ENCODE measurements around the gene SOD2.

SOD2 gene

DNA sequence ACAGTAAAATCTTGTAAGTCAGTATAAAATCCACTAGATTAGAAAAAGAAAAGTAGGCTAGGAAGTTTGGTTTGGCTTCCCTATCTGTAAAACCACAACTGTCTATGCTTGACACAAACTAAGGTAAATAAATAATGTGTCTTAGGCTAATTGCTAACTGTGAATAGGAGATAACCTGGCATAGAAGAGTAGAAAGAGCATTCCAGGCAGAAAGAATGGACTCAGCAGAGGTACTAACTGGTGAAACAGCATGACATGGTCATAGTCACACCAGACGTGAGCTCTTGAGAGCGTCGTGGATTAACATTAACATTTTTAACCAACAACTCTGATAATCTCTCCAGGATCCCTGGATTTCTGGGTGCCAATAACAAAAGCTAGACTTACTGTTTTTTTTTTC, 25.6 kb upstream of the SOD2 start:
- CTCF ChIA-PET: interaction anchor here (0.6 to 2.7 kb wide), 9 partner anchors 7 to 456 kb away, joined by 3 to 11 read pairs (median 4); no protein-coding TSS in a partner anchor
- Histone ChIP-seq H3K27ac (ENCODE audit: extremely low read depth, low read depth, low read length) (no peak overlapping the region), H3K4me3 (ENCODE audit: low read depth, low read length) (no peak overlapping the region), H3K4me1 (ENCODE audit: control insufficient read depth, insufficient read depth, low read length) (no peaks in the 10 kb centered on the region), H3K9me3 (ENCODE audit: control insufficient read depth, insufficient read depth, low read depth, low read length) (no peaks in the 10 kb centered on the region), H3K36me3 (ENCODE audit: control insufficient read depth in 2 of 2, insufficient read depth in 1 of 2, low read length in 2 of 2) (peaks cover under 1 to 11% of the 10 kb centered on the region in 2 experiments; a peak in 2 of 3 replicates)
- TF ChIP-seq OSR2 (tag by site-specific recombination; IDR thresholded peaks at IDR 0.05) (no peak), ZNF335 (tag by site-specific recombination; conservative IDR thresholded peaks at IDR 0.05) (0 out of 2 replicates have a peak, but pooled peaks have one; percentile 16), HOXA7 (CRISPR knock-in tag; IDR thresholded peaks at IDR 0.05; ENCODE audit: borderline replicate concordance) (no peak), FEZF1 (tag by site-specific recombination; IDR thresholded peaks at IDR 0.05) (peak; percentile 14; the same call in 1 of the 2 replicates)
- TF ChIP-seq, protein P1, sequence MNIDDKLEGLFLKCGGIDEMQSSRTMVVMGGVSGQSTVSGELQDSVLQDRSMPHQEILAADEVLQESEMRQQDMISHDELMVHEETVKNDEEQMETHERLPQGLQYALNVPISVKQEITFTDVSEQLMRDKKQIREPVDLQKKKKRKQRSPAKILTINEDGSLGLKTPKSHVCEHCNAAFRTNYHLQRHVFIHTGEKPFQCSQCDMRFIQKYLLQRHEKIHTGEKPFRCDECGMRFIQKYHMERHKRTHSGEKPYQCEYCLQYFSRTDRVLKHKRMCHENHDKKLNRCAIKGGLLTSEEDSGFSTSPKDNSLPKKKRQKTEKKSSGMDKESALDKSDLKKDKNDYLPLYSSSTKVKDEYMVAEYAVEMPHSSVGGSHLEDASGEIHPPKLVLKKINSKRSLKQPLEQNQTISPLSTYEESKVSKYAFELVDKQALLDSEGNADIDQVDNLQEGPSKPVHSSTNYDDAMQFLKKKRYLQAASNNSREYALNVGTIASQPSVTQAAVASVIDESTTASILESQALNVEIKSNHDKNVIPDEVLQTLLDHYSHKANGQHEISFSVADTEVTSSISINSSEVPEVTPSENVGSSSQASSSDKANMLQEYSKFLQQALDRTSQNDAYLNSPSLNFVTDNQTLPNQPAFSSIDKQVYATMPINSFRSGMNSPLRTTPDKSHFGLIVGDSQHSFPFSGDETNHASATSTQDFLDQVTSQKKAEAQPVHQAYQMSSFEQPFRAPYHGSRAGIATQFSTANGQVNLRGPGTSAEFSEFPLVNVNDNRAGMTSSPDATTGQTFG (tag by site-specific recombination; IDR thresholded peaks at IDR 0.05; ENCODE audit: borderline replicate concordance): no peak
- TF ChIP-seq, protein P2, sequence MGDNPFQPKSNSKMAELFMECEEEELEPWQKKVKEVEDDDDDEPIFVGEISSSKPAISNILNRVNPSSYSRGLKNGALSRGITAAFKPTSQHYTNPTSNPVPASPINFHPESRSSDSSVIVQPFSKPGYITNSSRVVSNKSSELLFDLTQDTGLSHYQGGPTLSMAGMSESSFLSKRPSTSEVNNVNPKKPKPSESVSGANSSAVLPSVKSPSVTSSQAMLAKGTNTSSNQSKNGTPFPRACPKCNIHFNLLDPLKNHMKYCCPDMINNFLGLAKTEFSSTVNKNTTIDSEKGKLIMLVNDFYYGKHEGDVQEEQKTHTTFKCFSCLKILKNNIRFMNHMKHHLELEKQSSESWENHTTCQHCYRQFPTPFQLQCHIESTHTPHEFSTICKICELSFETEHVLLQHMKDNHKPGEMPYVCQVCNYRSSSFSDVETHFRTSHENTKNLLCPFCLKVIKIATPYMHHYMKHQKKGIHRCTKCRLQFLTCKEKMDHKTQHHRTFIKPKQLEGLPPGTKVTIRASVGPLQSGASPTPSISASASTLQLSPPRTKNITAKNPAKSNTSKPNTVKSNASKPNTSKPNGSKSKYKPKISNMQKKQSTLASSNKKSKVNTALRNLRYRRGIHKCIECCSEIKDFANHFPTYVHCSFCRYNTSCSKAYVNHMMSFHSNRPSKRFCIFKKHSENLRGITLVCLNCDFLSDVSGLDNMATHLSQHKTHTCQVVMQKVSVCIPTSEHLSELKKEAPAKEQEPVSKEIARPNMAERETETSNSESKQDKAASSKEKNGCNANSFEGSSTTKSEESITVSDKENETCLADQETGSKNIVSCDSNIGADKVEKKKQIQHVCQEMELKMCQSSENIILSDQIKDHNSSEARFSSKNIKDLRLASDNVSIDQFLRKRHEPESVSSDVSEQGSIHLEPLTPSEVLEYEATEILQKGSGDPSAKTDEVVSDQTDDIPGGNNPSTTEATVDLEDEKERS (tag by site-specific recombination; IDR thresholded peaks at IDR 0.05): no peak
- POLR2A ChIA-PET: interaction anchor here (0.8 to 2.3 kb wide), 4 partner anchors 8 to 71 kb away, joined by 3 to 14 read pairs (median 4); partner anchors contain the start of genes MRPL18, SOD2, TCP1 and WTAP

DNA sequence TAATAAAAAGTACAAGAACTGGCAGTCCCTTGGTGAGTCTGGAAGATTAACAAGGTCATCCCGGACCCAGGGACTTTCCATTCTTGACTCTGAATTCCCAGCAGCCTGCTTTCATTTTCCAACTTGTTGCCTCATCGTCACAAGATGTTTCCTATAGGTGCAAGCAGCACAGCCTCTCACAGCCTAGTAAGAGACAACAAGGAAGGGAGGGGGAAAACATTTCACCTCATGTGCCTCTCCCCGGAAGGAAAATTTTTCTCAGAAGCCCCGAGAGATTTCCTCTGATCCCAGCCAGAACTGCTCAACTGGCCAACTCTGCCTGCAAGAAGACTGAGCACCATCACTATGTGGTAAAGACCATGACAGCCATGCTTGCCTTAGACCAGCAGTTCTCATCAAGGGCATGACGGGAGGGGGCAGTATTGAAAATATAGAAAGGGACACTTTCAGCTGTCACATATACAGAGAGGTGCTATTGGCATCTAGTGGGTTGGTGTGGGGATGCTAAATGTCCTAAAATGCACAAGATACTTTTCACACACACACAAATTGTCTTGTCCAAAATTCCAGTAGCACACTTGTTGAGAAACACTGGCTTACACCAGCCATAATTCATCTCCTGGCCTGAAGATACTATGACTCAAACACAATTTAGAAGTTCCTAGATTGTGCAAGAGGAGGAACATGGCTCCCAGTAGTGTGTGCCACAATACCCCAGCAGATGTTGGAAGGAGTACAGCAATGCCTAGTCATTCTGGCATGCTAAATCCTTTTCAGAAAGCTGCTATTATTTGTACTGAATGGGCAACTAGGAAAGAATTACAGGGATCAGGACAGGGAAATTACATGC, 23.4 kb upstream of the SOD2 start:
- Histone ChIP-seq H3K27ac (ENCODE audit: extremely low read depth, low read depth, low read length) (no peak overlapping the region), H3K4me3 (ENCODE audit: low read depth, low read length) (no peak overlapping the region), H3K36me3 (ENCODE audit: control insufficient read depth in 2 of 2, insufficient read depth in 1 of 2, low read length in 2 of 2) (no peaks in the 10 kb centered on the region), H3K4me1 (ENCODE audit: control insufficient read depth, insufficient read depth, low read length) (no peaks in the 10 kb centered on the region), H3K9me3 (ENCODE audit: control insufficient read depth, insufficient read depth, low read depth, low read length) (no peaks in the 10 kb centered on the region)
- ChIA-PET CTCF (interaction anchor here (2.1 kb wide), 1 partner anchor 9 kb away, joined by 4 read pairs; no protein-coding TSS in a partner anchor), POLR2A (interaction anchor here (2.3 kb wide), 1 partner anchor 10 kb away, joined by 14 read pairs; the partner anchor contains the start of gene WTAP)
- TF ChIP-seq SCRT2 (tag by site-specific recombination; IDR thresholded peaks at IDR 0.05) (peak; percentile 72), ZNF658 (tag by site-specific recombination; IDR thresholded peaks at IDR 0.05) (no peak)

DNA sequence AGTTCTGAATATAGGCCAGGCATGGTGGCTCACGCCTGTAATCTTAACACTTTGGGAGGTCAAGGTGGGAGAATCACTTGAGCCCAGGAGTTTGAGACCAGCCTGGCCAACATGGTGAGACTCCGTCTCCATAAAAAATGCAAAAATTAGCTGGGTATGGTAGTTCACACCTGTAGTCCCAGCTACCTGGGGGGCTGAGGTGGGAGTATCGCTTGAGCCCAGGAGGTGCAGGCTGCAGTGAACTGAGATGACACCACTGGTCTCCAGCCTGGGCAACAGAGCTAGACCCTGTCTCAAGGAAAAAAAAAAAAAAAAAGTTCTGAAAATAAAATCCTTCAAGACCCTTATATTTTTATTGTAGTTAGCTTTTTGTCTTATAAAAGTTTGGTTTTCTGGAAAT, 22.6 kb upstream of the SOD2 start:
- POLR2A ChIA-PET: no interaction called here
- no peaks in the 10 kb centered on the region for H3K4me1 ChIP-seq (ENCODE audit: control insufficient read depth, insufficient read depth, low read length)
- no peaks in the 10 kb centered on the region for H3K9me3 ChIP-seq (ENCODE audit: control insufficient read depth, insufficient read depth, low read depth, low read length)
- H3K36me3 ChIP-seq (ENCODE audit: control insufficient read depth in 2 of 2, insufficient read depth in 1 of 2, low read length in 2 of 2): no peaks in the 10 kb centered on the region
- no peak overlapping the region for H3K4me3 ChIP-seq (ENCODE audit: low read depth, low read length)
- TF ChIP-seq ZNF121 (tag by site-specific recombination; IDR thresholded peaks at IDR 0.05): peak; percentile 23; the same call in 1 of the 2 replicates
- TF ChIP-seq, protein P3, sequence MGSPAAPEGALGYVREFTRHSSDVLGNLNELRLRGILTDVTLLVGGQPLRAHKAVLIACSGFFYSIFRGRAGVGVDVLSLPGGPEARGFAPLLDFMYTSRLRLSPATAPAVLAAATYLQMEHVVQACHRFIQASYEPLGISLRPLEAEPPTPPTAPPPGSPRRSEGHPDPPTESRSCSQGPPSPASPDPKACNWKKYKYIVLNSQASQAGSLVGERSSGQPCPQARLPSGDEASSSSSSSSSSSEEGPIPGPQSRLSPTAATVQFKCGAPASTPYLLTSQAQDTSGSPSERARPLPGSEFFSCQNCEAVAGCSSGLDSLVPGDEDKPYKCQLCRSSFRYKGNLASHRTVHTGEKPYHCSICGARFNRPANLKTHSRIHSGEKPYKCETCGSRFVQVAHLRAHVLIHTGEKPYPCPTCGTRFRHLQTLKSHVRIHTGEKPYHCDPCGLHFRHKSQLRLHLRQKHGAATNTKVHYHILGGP (tag by site-specific recombination; IDR thresholded peaks at IDR 0.05): no peak
- no peak overlapping the region for H3K27ac ChIP-seq (ENCODE audit: extremely low read depth, low read depth, low read length)
- CTCF ChIA-PET: no interaction called here
